ENCODE results near the gene AVPR1A. TPM values are rescaled to one million over a fixed set of nuclear protein-coding genes. Genes with fewer than 3 reads are reported as not detected.

The AVPR1A gene
- total RNA-seq (2022; extraction: Qiagen RNA extraction; ENCODE audit: low read depth) = 0.02 to 0.05 TPM (median 0.02 TPM) in 3 of 5 replicates, not detected in the others

GRCh38 chr12:63150713-63151622 is at the start of gene AVPR1A:
TSS of gene AVPR1A (minus strand) at chr12:63151201. CDS start at chr12:63150836, 365 bp downstream.

Other genes starting within 250 kb of the AVPR1A start
- gene PPM1H, start 216.1 kb downstream of the AVPR1A start, total RNA-seq (2022; extraction: Qiagen RNA extraction; ENCODE audit: low read depth) = 7.7 to 9.4 TPM (median 8.6 TPM) in 5 replicates

All from A549 treated with DMSO at 1 μM for 4 hours (cell line).